Esophagus (tissue), 2 donors: Measurements from ENCODE around the gene CTAGE8. TPM values are rescaled to one million over a fixed set of nuclear protein-coding genes. Genes with fewer than 3 reads are reported as not detected.
"Not testable (repeated sequence)": the region's sequence is repeated elsewhere in the genome, so short reads cannot be mapped to it uniquely, and the experiment has no call there.

Experiments used
- H3K27ac ChIP-seq, 2 donors: one replicate each; pipeline ENCODE4 v1.5.1; 2013; ENCODE audit warnings: low read depth in 2 of 2, mild to moderate bottlenecking in 2 of 2, inconsistent platforms in 1 of 2, low read length in 1 of 2, moderate library complexity in 1 of 2
- H3K27me3 ChIP-seq, 2 donors: one replicate each; pipeline ENCODE4 v1.6.1; 2013; ENCODE audit warnings: low read length in 2 of 2, control low read depth in 1 of 2, mild to moderate bottlenecking in 1 of 2; ENCODE audit not compliant: insufficient read depth in 2 of 2, control insufficient read depth in 1 of 2
- H3K36me3 ChIP-seq, 2 donors: one replicate each; pipeline ENCODE4 v1.6.1; 2013; ENCODE audit warnings: low read length in 1 of 2; ENCODE audit not compliant: control insufficient read depth in 2 of 2, insufficient read depth in 2 of 2
- H3K4me1 ChIP-seq, 2 donors: one replicate each; pipeline ENCODE4 v1.6.1; 2013; ENCODE audit warnings: low read length in 1 of 2; ENCODE audit not compliant: control insufficient read depth in 2 of 2, insufficient read depth in 2 of 2
- H3K4me3 ChIP-seq, 2 donors: one replicate each; pipeline ENCODE4 v1.5.1; 2013; ENCODE audit warnings: low read length in 2 of 2, mild to moderate bottlenecking in 2 of 2, low read depth in 1 of 2, moderate library complexity in 1 of 2
- H3K9me3 ChIP-seq, 2 donors: one replicate each; pipeline ENCODE4 v1.6.1; 2013; ENCODE audit warnings: mild to moderate bottlenecking in 2 of 2, low read depth in 1 of 2, low read length in 1 of 2, moderate library complexity in 1 of 2; ENCODE audit not compliant: control insufficient read depth in 2 of 2, insufficient read depth in 1 of 2
- WGBS, 2 donors: extraction: QIAGEN DNeasy Blood & Tissue Kit; methylation state at CpG; one replicate each; pipeline ENCODE4 v1.1.7; 2013; 5-methylcytosine and 5-hydroxymethylcytosine counted together
- polyA plus RNA-seq, 2 donors: library from polyadenylated mRNA; stranded (reverse); fragments of 200-250 nt; gene quantifications; one replicate each; pipeline ENCODE4 v1.2.3, GENCODE V29; 2013
- donor health status: healthy with polysubstance abuse.
- donor health status: Bipolar disorder and iron deficiency.

The CTAGE8 gene
- polyA plus RNA-seq, 2 donors = 0.01 to 2.5 TPM

DNA sequence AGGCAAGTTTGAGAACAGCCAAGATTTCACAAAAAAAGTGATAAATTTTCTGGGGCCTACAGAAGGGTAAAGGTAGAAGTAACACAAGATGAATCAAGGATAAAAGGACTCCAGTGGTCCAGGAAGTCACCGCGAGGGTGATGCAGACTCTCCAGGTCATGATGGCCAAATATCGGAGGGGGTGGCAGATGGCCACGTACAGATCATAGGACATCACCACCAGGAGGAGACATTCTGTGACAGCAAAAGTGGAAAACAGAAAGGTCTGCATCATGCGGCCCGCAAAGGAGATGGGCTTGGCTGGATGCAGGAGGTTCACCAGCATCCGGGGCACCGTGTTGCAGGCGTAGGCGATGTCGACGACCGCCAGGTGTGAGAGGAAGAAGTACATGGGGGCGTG, 10.0 kb downstream of the CTAGE8 start:
- no CpG with 5 or more reads among the region's 14 CpGs for WGBS, 2 donors

DNA sequence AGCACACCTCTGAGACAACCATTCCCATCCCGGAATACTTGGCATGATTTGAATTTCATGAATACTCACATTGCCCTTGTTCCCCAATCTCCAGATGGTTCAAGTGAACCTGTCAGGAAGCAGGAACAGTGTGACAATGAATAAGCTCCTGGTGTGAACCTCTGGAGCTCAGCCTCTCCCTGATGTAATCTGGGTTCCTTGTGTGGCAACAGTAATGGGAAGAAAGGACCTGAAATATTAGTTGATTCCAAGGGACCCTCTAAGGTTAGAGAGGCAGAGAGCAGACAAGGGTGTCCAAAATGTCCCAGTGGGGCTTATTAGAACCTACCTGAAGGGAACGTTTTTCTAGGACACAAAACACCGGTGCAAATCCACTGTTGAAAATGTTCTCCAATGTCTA, 13.0 kb downstream of the CTAGE8 start:
- Histone ChIP-seq H3K9me3 (no peaks in the 10 kb centered on the region), H3K4me1 (no peaks in the 10 kb centered on the region), H3K27ac (no peak overlapping the region), H3K4me3 (no peak overlapping the region), H3K27me3 (no peaks in the 10 kb centered on the region), H3K36me3 (no peaks in the 10 kb centered on the region)
- 83 to 86% methylated on average over 3 of the region's 3 CpGs for WGBS, 2 donors

More for the DNA sequence above, 10.0 kb downstream of the CTAGE8 start:
- H3K27me3 ChIP-seq, H3K9me3 ChIP-seq, H3K4me3 ChIP-seq, H3K36me3 ChIP-seq, H3K4me1 ChIP-seq, H3K27ac ChIP-seq: not testable (repeated sequence)

DNA sequence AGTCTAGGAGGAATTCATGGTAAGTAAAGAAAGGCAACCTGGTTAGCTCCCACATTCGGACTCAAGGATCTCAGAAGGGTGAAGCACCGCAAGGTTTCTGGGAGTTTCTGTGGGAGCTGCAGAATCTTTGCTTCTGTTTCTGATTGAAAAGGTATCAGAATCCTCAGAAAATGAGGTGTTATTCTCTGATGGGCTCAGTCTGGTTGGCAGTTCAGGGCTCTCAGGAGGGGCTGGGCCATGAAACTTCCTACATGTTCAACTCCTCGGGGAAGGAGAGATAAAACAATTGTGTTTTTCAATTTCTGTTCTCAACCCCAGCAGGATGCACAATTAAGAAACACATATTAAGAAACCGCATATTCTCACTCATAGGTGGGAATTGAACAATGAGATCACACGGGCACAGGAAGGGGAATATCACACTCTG, 13.6 kb downstream of the CTAGE8 start:
- Histone ChIP-seq H3K9me3 (no peaks in the 10 kb centered on the region), H3K27me3 (no peaks in the 10 kb centered on the region), H3K4me3 (no peak overlapping the region), H3K27ac (no peak overlapping the region), H3K36me3 (no peaks in the 10 kb centered on the region), H3K4me1 (no peaks in the 10 kb centered on the region)
- WGBS, 2 donors = 80 to 83% methylated on average over 5 of the region's 5 CpGs

DNA sequence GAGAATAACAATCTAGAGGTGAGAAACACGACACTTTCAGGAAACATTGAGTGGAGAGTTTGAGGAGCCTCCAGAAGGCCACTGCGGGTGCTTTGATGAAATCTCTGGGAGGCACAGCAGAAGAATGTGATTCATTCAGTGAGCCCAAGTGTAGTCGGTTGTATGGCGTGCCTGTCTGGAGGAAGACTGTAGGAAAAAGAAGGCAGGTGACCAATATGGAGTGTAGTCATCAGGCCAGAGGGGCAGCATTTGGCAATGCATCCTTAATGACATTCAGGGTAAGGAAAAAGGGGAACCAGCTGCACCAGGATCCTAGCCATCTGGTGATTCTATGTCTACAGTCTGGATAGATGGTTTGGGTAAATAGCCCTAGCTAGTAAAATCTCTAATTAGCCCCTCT, 16.8 kb downstream of the CTAGE8 start:
- not testable (repeated sequence) for H3K27ac ChIP-seq, H3K4me3 ChIP-seq, H3K4me1 ChIP-seq, H3K9me3 ChIP-seq, H3K27me3 ChIP-seq, H3K36me3 ChIP-seq
- WGBS, 2 donors = no CpG with 5 or more reads among the region's 4 CpGs

DNA sequence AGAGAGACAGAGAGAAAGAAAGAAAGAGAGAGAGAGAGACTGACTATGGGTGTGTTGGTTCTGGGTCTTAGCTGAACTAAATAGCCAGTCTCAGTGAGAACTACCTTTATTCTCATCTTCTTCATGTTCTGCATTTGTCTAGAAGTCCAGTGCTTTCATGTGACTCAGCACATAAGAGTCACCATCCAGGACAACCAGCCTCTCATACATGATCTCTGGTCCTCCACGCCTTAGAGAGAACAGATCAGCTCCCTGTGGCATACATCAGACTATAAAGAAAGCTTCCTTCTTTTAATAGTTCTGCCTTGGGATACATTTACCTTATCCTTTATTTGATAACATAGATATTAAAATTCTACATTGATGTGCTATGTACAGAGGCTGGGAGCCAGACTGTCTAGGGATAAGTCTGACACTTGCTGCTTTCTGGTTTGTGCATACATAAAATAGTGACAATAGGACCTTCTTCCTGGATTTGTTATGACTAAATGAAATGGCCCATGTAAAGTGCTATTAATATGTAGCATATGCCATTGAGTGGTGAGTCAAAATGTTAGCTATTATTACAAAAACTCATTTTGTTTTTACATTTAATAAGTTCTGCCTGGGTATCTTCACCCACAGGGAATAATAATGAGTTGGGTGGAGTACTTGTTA, 21.3 kb downstream of the CTAGE8 start:
- not testable (repeated sequence) for H3K36me3 ChIP-seq, H3K9me3 ChIP-seq, H3K4me3 ChIP-seq, H3K27me3 ChIP-seq, H3K27ac ChIP-seq, H3K4me1 ChIP-seq
- WGBS, 2 donors = no CpG with 5 or more reads among the region's 1 CpG

DNA sequence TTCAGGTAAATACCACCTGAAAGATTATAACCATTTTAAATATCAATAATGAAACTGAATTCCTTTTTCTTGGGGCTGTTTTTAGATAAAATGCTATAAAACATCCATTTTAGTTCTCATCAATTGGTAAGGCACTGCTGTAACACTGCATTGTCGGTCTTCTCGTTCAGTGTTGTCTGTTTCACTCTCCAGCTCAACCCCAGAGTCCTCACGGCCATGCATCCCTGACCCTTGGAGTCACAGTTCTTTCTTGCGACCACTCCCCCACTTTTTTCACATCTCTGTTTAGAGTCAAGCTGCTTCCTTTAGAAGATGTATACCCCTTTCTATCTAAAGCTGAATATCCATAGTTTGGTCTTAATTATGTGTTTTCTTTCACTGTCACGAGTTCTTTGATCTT, 22.1 kb downstream of the CTAGE8 start:
- H3K4me3 ChIP-seq, H3K27ac ChIP-seq, H3K27me3 ChIP-seq, H3K36me3 ChIP-seq, H3K9me3 ChIP-seq, H3K4me1 ChIP-seq: not testable (repeated sequence)
- WGBS, 2 donors = no CpG with 5 or more reads among the region's 5 CpGs

DNA sequence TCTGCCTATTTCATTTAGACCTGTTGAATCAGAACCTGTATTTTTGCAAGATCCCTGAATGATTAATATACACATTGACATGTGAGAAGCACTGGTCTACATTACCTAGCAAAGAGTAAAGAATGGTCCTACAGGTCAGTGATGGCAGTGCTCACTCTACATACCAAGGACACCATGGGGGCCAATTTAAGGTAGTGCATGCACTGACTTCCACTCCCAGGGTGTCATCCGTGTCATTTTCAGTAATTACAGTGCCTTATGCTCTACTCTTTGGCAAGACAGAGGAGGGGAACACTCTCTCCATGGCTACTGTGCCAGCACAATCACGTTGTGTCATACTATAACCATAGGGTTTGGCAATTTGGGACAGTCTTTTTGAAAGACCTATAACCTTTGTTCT, 23.7 kb downstream of the CTAGE8 start:
- H3K27ac ChIP-seq, H3K4me1 ChIP-seq, H3K27me3 ChIP-seq, H3K36me3 ChIP-seq, H3K9me3 ChIP-seq, H3K4me3 ChIP-seq: not testable (repeated sequence)
- no CpG with 5 or more reads among the region's 2 CpGs for WGBS, 2 donors

DNA sequence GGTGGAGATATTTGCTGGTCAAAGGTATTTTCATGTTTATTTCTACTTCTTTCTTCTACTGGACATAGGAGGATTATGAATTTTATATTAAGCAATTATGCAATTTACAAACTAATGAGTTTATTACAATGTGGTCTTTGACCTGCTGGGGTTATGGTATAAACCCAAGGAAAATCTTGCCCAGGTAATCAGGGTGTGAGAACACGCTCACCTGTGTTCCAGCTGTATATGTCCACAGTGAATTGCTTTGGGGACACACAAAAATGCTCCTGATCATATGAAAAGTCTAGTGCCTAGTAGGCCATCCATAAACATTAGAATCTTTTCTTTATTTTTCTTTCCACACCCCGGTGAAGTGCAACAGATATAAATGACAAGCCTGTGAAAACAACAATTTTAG, 29.7 kb downstream of the CTAGE8 start, which contains the start of gene OR2A42:
OR2A42 (minus strand) TSS at position 241 of the 400 bp plus-strand sequence. CDS start 6,762 bp downstream, outside the sequence.
- H3K9me3 ChIP-seq, H3K4me3 ChIP-seq, H3K27me3 ChIP-seq, H3K36me3 ChIP-seq, H3K27ac ChIP-seq, H3K4me1 ChIP-seq: not testable (repeated sequence)
- 90 to 93% methylated on average over 1 of the region's 2 CpGs for whole genome bisulfite sequencing, 2 donors

DNA sequence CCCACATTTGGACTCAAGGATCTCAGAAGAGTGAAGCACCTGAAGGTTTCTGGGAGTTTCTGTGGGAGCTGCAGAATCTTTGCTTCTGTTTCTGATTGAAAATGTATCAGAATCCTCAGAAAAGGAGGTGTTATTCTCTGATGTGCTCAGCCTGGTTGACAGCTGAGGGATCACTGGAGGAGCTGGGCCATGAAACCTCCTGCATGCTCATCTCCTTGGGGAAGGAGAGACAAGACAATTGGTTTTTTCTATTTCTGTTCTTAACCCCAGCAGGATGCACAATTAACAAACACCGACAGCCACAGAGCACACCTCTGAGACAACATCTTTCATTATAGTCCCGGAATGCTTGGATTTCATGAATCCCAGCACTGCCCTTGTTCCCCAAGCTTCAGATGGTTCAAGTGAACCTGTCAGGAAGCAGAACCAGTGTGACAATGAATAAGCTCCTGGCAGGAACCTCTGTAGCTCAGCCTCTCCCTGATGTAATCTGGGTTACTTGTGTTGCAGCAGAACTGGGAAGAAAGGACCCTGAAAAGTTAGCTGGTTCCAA, 30.5 kb downstream of the CTAGE8 start:
- H3K4me3 ChIP-seq, H3K4me1 ChIP-seq, H3K36me3 ChIP-seq, H3K9me3 ChIP-seq, H3K27ac ChIP-seq, H3K27me3 ChIP-seq: not testable (repeated sequence)
- WGBS, 2 donors = 90 to 92% methylated on average over 1 to 2 of the region's 2 CpGs

DNA sequence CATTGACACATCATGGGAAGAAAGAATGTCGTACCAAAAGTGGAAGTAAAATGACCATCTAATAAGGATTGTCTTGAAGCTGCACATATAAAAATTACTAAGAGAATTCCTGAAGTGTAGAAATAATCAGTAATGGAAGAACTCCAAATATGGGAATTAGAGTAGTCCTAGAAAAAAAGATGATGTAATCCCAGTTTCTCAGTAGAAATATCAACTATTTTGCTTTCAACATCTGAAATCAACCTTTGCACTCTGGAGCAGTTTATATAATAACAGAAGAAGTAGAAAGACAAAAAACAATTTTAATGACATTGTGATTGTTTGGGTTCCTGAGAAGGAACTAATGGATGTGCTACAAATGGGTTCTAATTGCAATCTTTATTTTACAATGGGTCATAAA, 36.0 kb downstream of the CTAGE8 start:
- H3K27ac ChIP-seq, H3K27me3 ChIP-seq, H3K4me3 ChIP-seq, H3K9me3 ChIP-seq, H3K36me3 ChIP-seq, H3K4me1 ChIP-seq: not testable (repeated sequence)
- WGBS, 2 donors = 87 to 88% methylated on average over 1 of the region's 1 CpG
